Thymus (tissue), 11 donors: ENCODE data around the gene MDK. TPM values are rescaled to one million over a fixed set of nuclear protein-coding genes. Genes with fewer than 3 reads are reported as not detected.
"Not testable (repeated sequence)": the region's sequence is repeated elsewhere in the genome, so short reads cannot be mapped to it uniquely, and the experiment has no call there.

Experiments used
- DNase-seq, 9 donors: peaks; one replicate each; pipeline ENCODE4 v3.0.0-alpha.2; 2013; ENCODE audit warnings: low spot score in 9 of 9, low read depth in 6 of 9, missing footprints in 1 of 9
- H3K27ac ChIP-seq, 2 donors: one replicate each; pipeline ENCODE4 v1.5.1; 2013; ENCODE audit warnings: control low read depth in 1 of 2, low read depth in 1 of 2, low read length in 1 of 2, mild to moderate bottlenecking in 1 of 2, moderate library complexity in 1 of 2
- H3K27me3 ChIP-seq, 2 donors: one replicate each; pipeline ENCODE4 v1.5.1; 2013; ENCODE audit warnings: low read length in 1 of 2; ENCODE audit not compliant: control insufficient read depth in 2 of 2, insufficient read depth in 1 of 2
- H3K36me3 ChIP-seq, 2 donors: one replicate each; pipeline ENCODE4 v1.5.1; 2013; ENCODE audit warnings: low read length in 1 of 2, mild to moderate bottlenecking in 1 of 2, moderate library complexity in 1 of 2; ENCODE audit not compliant: control insufficient read depth in 2 of 2, insufficient read depth in 2 of 2
- H3K4me1 ChIP-seq, 2 donors: one replicate each; pipeline ENCODE4 v1.5.1; 2013; ENCODE audit warnings: low read length in 2 of 2; ENCODE audit not compliant: control insufficient read depth in 2 of 2, insufficient read depth in 2 of 2
- H3K4me3 ChIP-seq, 2 donors: one replicate each; pipeline ENCODE4 v1.5.1; 2013; ENCODE audit warnings: low read length in 2 of 2, control low read depth in 1 of 2, mild to moderate bottlenecking in 1 of 2
- H3K9me3 ChIP-seq, 2 donors: one replicate each; pipeline ENCODE4 v1.5.1; 2013; ENCODE audit warnings: low read length in 1 of 2, mild to moderate bottlenecking in 1 of 2; ENCODE audit not compliant: control insufficient read depth in 2 of 2, insufficient read depth in 1 of 2
- WGBS: extraction: QIAGEN DNeasy Blood & Tissue Kit; methylation state at CpG from one replicate; pipeline ENCODE4 v1.1.7; 2013; 5-methylcytosine and 5-hydroxymethylcytosine counted together
- polyA plus RNA-seq: library from polyadenylated mRNA; stranded (reverse); fragments of 200-250 nt; gene quantifications from one replicate; pipeline ENCODE4 v1.2.3, GENCODE V29; 2013
- total RNA-seq: library from RNA; stranded (reverse); fragments of 120-200 nt; gene quantifications from one replicate; pipeline ENCODE4 v1.2.4, GENCODE V29; 2013
- donor health status: healthy.

The MDK gene
- total and polyA plus RNA-seq, 2 donors, result 149 to 150 TPM

- 97% methylated on average over 19 of the region's 19 CpGs for WGBS
- Histone ChIP-seq H3K36me3 (peaks cover 62 to 63% of the 10 kb centered on the region in 2 donors), H3K4me3 (no peak overlapping the region), H3K9me3 (no peaks in the 10 kb centered on the region), H3K27me3 (peaks cover 0 to 13% of the 10 kb centered on the region in 2 donors), H3K4me1 (peaks cover 0 to 7% of the 10 kb centered on the region in 2 donors), H3K27ac (no peak overlapping the region)
- no peak for DNase-seq
Observed at GRCh38 chr11:46376258-46377050, 5.0 kb upstream of the MDK start.

GRCh38 chr11:46377290-46377689 is 4.2 kb upstream of the MDK start:
- 98% methylated on average over 11 of the region's 11 CpGs for WGBS
- Histone ChIP-seq H3K9me3 (peaks cover 0 to 3% of the 10 kb centered on the region in 2 donors), H3K4me3 (no peak overlapping the region), H3K4me1 (peaks cover 6 to 14% of the 10 kb centered on the region in 2 donors), H3K36me3 (peaks cover 53 to 54% of the 10 kb centered on the region in 2 donors), H3K27me3 (peaks cover 7 to 21% of the 10 kb centered on the region in 2 donors), H3K27ac (no peak overlapping the region)
- DNase-seq, result no peak

- WGBS, result 97% methylated on average over 5 of the region's 5 CpGs
- Histone ChIP-seq H3K27me3 (peaks cover 12 to 27% of the 10 kb centered on the region in 2 donors), H3K36me3 (peaks cover 48 to 49% of the 10 kb centered on the region in 2 donors), H3K4me3 (no peak overlapping the region), H3K27ac (no peak overlapping the region), H3K9me3 (peaks cover 0 to 3% of the 10 kb centered on the region in 2 donors), H3K4me1 (peaks cover 10 to 19% of the 10 kb centered on the region in 2 donors)
- no peak for DNase-seq
Observed at GRCh38 chr11:46377831-46378230, 3.6 kb upstream of the MDK start.

DNA sequence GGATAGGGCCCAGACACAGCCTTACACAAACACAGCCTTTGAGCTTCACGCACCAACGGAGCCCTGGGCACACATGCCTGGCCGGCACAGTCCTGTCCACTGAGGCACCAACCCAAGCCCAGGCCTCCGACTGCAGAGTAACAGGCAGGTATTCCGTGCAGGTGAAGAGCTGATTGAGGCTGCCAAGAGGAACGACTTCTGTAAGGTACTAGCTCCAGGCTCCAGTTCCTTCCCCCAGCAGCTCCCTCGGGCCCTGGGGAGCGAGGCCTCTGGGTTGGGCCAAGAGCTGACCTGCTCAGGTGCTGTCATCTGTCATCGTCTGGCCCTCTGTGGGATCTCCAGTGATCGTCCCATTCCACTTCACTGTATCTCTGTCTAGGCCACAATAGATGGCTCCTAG is 3.2 kb upstream of the MDK start:
- Histone ChIP-seq H3K27ac (no peak overlapping the region), H3K36me3 (peaks cover 46 to 47% of the 10 kb centered on the region in 2 donors), H3K27me3 (peaks cover 12 to 31% of the 10 kb centered on the region in 2 donors), H3K4me1 (peaks cover 10 to 20% of the 10 kb centered on the region in 2 donors), H3K4me3 (no peak overlapping the region), H3K9me3 (peaks cover 0 to 3% of the 10 kb centered on the region in 2 donors)
- DNase-seq, result no peak
- WGBS, result 94% methylated on average over 10 of the region's 10 CpGs

GRCh38 chr11:46378811-46379481 is 2.5 kb upstream of the MDK start:
- Histone ChIP-seq H3K9me3 (peaks cover 0 to 3% of the 10 kb centered on the region in 2 donors), H3K27me3 (peaks cover 12 to 38% of the 10 kb centered on the region in 2 donors), H3K4me3 (no peak overlapping the region), H3K27ac (no peak overlapping the region), H3K36me3 (peaks cover 43% of the 10 kb centered on the region in 2 donors), H3K4me1 (peaks cover 10 to 20% of the 10 kb centered on the region in 2 donors)
- no peak for DNase-seq
- 92% methylated on average over 20 of the region's 20 CpGs for WGBS

GRCh38 chr11:46379482-46380293 is 1.8 kb upstream of the MDK start:
- not testable (repeated sequence) for DNase-seq, H3K9me3 ChIP-seq, H3K27ac ChIP-seq, H3K4me3 ChIP-seq
- 85% methylated on average over 34 of the region's 36 CpGs for WGBS
- peaks cover 12 to 45% of the 10 kb centered on the region in 2 donors for H3K27me3 ChIP-seq
- peaks cover 35 to 36% of the 10 kb centered on the region in 2 donors for H3K36me3 ChIP-seq
- peaks cover 10 to 20% of the 10 kb centered on the region in 2 donors for H3K4me1 ChIP-seq

DNA sequence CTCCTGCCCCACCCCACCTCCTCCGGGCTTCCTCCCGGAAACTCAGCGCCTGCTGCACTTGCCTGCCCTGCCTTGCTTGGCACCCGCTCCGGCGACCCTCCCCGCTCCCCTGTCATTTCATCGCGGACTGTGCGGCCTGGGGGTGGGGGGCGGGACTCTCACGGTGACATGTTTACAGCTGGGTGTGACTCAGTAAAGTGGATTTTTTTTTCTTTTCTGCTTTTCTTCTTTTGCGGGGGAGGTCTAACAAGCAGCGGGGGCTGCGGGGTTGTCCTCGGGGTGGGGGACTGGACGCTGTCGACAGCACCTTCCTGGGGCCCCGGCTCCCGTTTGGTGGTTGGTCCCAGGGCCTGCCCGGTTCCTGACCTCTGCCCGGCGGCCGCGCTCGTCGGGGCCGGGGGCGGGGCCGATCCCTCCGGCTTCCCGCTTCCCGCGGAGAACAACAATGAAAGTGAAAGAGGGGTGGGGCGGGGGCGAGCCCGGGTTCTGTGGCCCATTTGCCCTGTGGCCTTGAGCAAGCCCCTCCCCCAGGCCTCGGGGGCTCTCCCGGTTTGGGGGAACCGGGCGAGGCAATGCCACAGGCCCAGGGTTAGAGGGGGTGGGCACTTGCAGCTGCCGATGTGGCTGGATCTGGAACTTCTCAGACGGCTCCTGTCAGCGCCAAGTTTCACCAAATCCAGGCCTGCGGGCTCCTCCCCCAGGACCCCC is 975 bp upstream of the MDK start:
- Histone ChIP-seq H3K27me3 (peaks cover 12 to 53% of the 10 kb centered on the region in 2 donors), H3K4me3 (peak overlapping the region; percentile 46 to 59), H3K36me3 (peaks cover 28 to 29% of the 10 kb centered on the region in 2 donors), H3K4me1 (peaks cover 10 to 20% of the 10 kb centered on the region in 2 donors), H3K27ac (peak overlapping the region; percentile 72 to 76), H3K9me3 (peaks cover 0 to 3% of the 10 kb centered on the region in 2 donors)
- peak in 2 of 9 donors; percentile 18 to 50 for DNase-seq
- WGBS, result 1% methylated on average over 45 of the region's 45 CpGs

DNA sequence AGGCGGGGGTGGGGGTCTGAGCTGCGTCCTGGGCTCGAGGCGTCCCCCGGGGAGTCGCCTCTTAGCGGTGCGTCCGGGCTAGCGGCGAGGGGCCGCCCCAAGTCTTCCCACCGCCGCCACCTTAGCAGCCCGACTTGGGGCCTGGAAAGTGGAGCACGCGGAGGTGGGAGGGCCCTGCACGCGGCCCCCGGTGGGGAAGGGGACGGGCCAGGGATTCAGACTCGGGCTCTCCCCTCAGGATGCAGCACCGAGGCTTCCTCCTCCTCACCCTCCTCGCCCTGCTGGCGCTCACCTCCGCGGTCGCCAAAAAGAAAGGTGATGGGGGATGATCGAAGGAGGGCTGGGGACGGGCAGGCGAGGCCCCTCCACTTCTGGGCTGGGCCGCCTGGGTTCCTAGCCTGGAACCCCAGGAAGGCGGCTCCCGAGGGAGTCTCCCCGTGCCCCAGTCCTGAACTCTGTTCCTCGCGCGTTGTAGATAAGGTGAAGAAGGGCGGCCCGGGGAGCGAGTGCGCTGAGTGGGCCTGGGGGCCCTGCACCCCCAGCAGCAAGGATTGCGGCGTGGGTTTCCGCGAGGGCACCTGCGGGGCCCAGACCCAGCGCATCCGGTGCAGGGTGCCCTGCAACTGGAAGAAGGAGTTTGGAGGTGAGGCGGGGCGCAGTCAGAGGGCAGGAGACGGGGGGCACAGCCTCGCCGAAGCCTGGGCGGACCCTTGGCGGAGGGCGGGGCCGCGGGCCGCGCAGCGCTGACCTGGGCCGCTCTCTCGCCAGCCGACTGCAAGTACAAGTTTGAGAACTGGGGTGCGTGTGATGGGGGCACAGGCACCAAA is 563 bp downstream of the MDK start:
- Histone ChIP-seq H3K27ac (no peak overlapping the region), H3K27me3 (peaks cover 16 to 69% of the 10 kb centered on the region in 2 donors), H3K9me3 (peaks cover 0 to 3% of the 10 kb centered on the region in 2 donors), H3K4me3 (peak overlapping the region; percentile 40 to 59), H3K4me1 (peaks cover 10 to 20% of the 10 kb centered on the region in 2 donors), H3K36me3 (peaks cover 12 to 15% of the 10 kb centered on the region in 2 donors)
- DNase-seq, result peak in 1 of 9 donors; percentile 52
- WGBS, result 1% methylated on average over 66 of the region's 66 CpGs
